NCI-H510A (cell line): ENCODE measurements around the gene STIM1.
"Not testable (repeated sequence)": the region's sequence is repeated elsewhere in the genome, so short reads cannot be mapped to it uniquely, and the experiment has no call there.

Experiments
- DNase-seq: peaks from one replicate; lab custom pipeline; 2025; lab: John Stamatoyannopoulos, UW

The STIM1 gene

GRCh38 chr11:4027746-4028145, 172.3 kb downstream of the STIM1 start:
- DNase-seq, result no peak

GRCh38 chr11:4030197-4030596, 174.7 kb downstream of the STIM1 start:
- no peak for DNase-seq

- DNase-seq, result no peak
Observed at GRCh38 chr11:4032097-4032496, 176.6 kb downstream of the STIM1 start.

GRCh38 chr11:4035985-4036384, 180.5 kb downstream of the STIM1 start:
- DNase-seq, result no peak

GRCh38 chr11:4039011-4039410, 183.5 kb downstream of the STIM1 start:
- no peak for DNase-seq

- DNase-seq, result no peak
Observed at GRCh38 chr11:4040461-4040860, 185.0 kb downstream of the STIM1 start.

- no peak for DNase-seq
Observed at GRCh38 chr11:4041731-4042391, 186.4 kb downstream of the STIM1 start.

GRCh38 chr11:4044976-4045646, 189.6 kb downstream of the STIM1 start:
- no peak for DNase-seq

GRCh38 chr11:4048340-4048739, 192.9 kb downstream of the STIM1 start:
- no peak for DNase-seq

GRCh38 chr11:4049006-4049405, 193.5 kb downstream of the STIM1 start:
- DNase-seq, result no peak

GRCh38 chr11:4050138-4050537, 194.7 kb downstream of the STIM1 start:
- no peak for DNase-seq

GRCh38 chr11:4053200-4053599, 197.7 kb downstream of the STIM1 start:
- DNase-seq, result not testable (repeated sequence)

GRCh38 chr11:4054643-4055042, 199.2 kb downstream of the STIM1 start:
- DNase-seq, result no peak

GRCh38 chr11:4059424-4059823, 204.0 kb downstream of the STIM1 start:
- DNase-seq, result no peak

- no peak for DNase-seq
Observed at GRCh38 chr11:4060182-4060923, 204.9 kb downstream of the STIM1 start.

GRCh38 chr11:4061700-4062099, 206.2 kb downstream of the STIM1 start:
- DNase-seq, result no peak

GRCh38 chr11:4063348-4063747, 207.9 kb downstream of the STIM1 start:
- DNase-seq, result no peak

- DNase-seq, result no peak
Observed at GRCh38 chr11:4064278-4064955, 209.0 kb downstream of the STIM1 start.

- no peak for DNase-seq
Observed at GRCh38 chr11:4065086-4065485, 209.6 kb downstream of the STIM1 start.

GRCh38 chr11:4065601-4066377, 210.3 kb downstream of the STIM1 start:
- no peak for DNase-seq

- no peak for DNase-seq
Observed at GRCh38 chr11:4066910-4067309, 211.4 kb downstream of the STIM1 start.

GRCh38 chr11:4068962-4069361, 213.5 kb downstream of the STIM1 start:
- no peak for DNase-seq
